Measurements from ENCODE around the gene CRHR1. TPM values are rescaled to one million over a fixed set of nuclear protein-coding genes. Genes with fewer than 3 reads are reported as not detected.

The CRHR1 gene
- total RNA-seq, 1 experiment from 2014 or later: 0.15 TPM

DNA sequence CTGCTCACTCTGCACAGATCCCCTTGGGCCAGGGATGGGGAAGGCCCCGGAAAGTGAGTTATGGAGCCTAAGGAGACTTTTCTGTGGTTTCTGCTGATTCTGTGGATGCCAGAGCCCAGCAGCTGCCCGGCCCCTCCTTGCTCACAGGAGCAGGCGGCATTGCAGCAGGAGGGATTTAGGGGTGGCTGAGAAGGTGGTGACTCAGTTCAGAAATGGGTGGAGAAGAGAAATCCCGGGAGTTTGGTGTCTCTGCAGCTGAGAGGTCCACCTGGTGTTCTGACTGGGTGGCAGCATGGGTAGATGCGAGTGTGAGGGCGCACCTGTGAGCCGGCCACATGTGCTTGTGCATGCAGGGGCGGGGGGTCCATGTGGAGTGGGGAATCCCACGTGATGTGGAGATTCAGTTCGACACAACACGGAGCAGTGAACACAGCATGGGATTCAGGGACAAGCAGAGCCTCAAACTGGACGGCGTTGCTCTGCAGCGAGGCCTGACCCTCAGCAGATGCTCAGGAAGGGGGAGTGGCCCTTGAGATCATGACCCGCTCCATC, 44.5 kb downstream of the CRHR1 start:
- CTCF ChIA-PET: no interaction called here
- BruUV-seq (replicated peaks): no TSS peak
- Histone ChIP-seq H3K9me3 (ENCODE audit: control insufficient read depth, insufficient read depth, low read depth, low read length) (no peaks in the 10 kb centered on the region), H3K36me3 (ENCODE audit: control insufficient read depth, insufficient read depth, low read length) (no peaks in the 10 kb centered on the region), H3K4me1 (ENCODE audit: control insufficient read depth, insufficient read depth, low read length) (no peaks in the 10 kb centered on the region), H3K4me3 (ENCODE audit: low read depth in 2 of 2, low read length in 2 of 2) (no peak overlapping the region), H3K27me3 (ENCODE audit: control insufficient read depth, insufficient read depth, low read length) (no peaks in the 10 kb centered on the region), H3K27ac (ENCODE audit: low read length) (no peak overlapping the region)
- TF ChIP-seq SIN3A (IDR thresholded peaks at IDR 0.05; ENCODE audit: borderline replicate concordance, insufficient read depth, low read depth, low read length): no peak
- TF ChIP-seq TCF7L2 (IDR thresholded peaks at IDR 0.05; ENCODE audit: low read depth, low read length): no peak
- TF ChIP-seq, protein P1, sequence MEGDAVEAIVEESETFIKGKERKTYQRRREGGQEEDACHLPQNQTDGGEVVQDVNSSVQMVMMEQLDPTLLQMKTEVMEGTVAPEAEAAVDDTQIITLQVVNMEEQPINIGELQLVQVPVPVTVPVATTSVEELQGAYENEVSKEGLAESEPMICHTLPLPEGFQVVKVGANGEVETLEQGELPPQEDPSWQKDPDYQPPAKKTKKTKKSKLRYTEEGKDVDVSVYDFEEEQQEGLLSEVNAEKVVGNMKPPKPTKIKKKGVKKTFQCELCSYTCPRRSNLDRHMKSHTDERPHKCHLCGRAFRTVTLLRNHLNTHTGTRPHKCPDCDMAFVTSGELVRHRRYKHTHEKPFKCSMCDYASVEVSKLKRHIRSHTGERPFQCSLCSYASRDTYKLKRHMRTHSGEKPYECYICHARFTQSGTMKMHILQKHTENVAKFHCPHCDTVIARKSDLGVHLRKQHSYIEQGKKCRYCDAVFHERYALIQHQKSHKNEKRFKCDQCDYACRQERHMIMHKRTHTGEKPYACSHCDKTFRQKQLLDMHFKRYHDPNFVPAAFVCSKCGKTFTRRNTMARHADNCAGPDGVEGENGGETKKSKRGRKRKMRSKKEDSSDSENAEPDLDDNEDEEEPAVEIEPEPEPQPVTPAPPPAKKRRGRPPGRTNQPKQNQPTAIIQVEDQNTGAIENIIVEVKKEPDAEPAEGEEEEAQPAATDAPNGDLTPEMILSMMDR (IDR thresholded peaks at IDR 0.05): no peak
- TF ChIP-seq POLR2AphosphoS5 (IDR thresholded peaks at IDR 0.05; ENCODE audit: low read depth, low read length): no peak
- no peak for TF ChIP-seq REST (IDR thresholded peaks at IDR 0.05; ENCODE audit: insufficient read depth in 1 of 2, low read depth in 2 of 2, low read length in 1 of 2)
- in situ Hi-C loops (cut with HindIII; ENCODE audit: low pct_unique_long_range_greater_than_20kb, low sequenced_read_pairs) (no loop called here), intact Hi-C loops (cut with micrococcal nuclease; ENCODE audit: unreplicated experiment) (no loop called here)
- ATAC-seq: no peak
- no peak for DNase-seq (ENCODE audit: low read depth, low spot score)
- POLR2A ChIA-PET: interaction anchor here (0.7 kb wide), 1 partner anchor 41 kb away, joined by 4 read pairs; no protein-coding TSS in a partner anchor

DNA sequence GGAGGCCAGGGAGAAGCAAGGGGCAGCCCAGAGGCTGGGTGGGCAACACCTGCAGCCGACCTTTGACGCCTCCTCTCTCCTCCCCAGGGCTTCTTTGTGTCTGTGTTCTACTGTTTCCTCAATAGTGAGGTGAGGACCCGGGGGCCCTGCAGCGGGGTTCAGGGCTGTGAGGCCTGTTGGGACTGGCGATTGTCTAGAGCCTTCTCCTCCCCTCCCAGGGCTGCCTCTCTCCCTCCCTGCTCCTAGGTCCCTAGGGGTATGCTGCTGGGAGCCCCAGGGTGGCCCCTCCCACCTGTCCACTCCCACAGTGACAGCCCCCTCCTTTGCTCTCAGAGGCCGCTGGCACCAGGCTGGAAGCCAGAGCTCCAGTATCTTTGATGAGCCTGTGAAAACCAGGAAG, 49.8 kb downstream of the CRHR1 start:
- BruUV-seq (replicated peaks): no TSS peak
- H3K4me3 ChIP-seq (ENCODE audit: low read depth in 2 of 2, low read length in 2 of 2): no peak overlapping the region
- no peak overlapping the region for H3K27ac ChIP-seq (ENCODE audit: low read length)
- in situ Hi-C loops (cut with HindIII; ENCODE audit: low pct_unique_long_range_greater_than_20kb, low sequenced_read_pairs) (no loop called here), intact Hi-C loops (cut with micrococcal nuclease; ENCODE audit: unreplicated experiment) (loop anchor here (5.0 to 10.0 kb wide), 3 partner anchors 52 to 192 kb away; partner anchors contain the start of gene CRHR1)
- ChIA-PET POLR2A (no interaction called here), CTCF (no interaction called here)
- no peak for ATAC-seq
- TF ChIP-seq REST (IDR thresholded peaks at IDR 0.05; ENCODE audit: insufficient read depth in 1 of 2, low read depth in 2 of 2, low read length in 1 of 2) (no peak), POLR2AphosphoS5 (IDR thresholded peaks at IDR 0.05; ENCODE audit: low read depth, low read length) (no peak), TCF7L2 (IDR thresholded peaks at IDR 0.05; ENCODE audit: low read depth, low read length) (no peak), SIN3A (IDR thresholded peaks at IDR 0.05; ENCODE audit: borderline replicate concordance, insufficient read depth, low read depth, low read length) (no peak)
- TF ChIP-seq, protein P1 (IDR thresholded peaks at IDR 0.05): no peak
- no peaks in the 10 kb centered on the region for H3K36me3 ChIP-seq (ENCODE audit: control insufficient read depth, insufficient read depth, low read length)
- no peaks in the 10 kb centered on the region for H3K9me3 ChIP-seq (ENCODE audit: control insufficient read depth, insufficient read depth, low read depth, low read length)
- no peaks in the 10 kb centered on the region for H3K27me3 ChIP-seq (ENCODE audit: control insufficient read depth, insufficient read depth, low read length)
- H3K4me1 ChIP-seq (ENCODE audit: control insufficient read depth, insufficient read depth, low read length): no peaks in the 10 kb centered on the region
- DNase-seq (ENCODE audit: low read depth, low spot score): no peak

Data from Panc1 (cell line).